T-helper 2 cell (primary cell): ENCODE results near the gene PRKAR1B.
"Not testable (repeated sequence)": the region's sequence is repeated elsewhere in the genome, so short reads cannot be mapped to it uniquely, and the experiment has no call there.

ENCODE experiments used
- DNase-seq, 5 experiments: peaks; one replicate each; pipeline versions ENCODE4 v3.0.0 to v3.0.0-alpha.2; 2012 to 2022

The PRKAR1B gene

DNA sequence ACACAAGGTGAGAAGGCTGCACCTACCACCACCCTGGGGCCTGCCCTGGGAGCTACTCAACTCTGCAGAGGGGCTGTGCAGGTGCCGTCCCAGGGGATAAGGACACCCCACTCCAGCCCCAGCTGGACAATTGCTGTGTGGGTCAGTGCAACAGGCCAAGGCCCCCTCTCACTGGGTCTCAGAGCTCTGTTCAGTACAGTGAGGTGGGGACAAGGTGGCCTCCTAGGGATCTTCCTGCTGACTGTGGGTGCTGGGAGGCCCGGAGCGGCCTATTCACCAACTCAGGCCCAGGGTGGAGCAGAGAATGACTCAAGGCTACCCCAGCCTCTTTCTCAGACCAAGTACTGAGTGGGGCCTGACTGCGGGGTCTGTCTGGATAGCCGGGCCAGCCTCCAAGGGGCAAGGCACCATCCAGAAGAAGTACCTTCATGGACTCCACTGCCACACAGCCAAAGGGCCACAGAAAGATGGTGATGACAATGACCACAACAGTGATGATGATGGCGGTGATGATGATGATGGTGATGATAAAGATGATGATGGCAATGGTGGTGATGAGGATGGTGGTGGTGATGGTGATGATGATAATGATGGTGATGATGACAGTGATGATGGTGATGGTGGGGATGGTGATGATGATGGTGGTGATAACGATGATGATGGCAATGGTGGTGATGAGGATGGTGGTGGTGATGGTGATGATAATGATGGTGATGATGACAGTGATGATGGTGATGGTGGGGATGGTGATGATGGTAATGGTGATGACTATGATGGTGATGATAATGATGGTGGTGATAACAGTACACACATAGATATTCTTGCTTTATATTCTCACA lies 60.4 kb downstream of the PRKAR1B start:
- peak in 1 of 5 experiments; percentile 57 for DNase-seq

DNA sequence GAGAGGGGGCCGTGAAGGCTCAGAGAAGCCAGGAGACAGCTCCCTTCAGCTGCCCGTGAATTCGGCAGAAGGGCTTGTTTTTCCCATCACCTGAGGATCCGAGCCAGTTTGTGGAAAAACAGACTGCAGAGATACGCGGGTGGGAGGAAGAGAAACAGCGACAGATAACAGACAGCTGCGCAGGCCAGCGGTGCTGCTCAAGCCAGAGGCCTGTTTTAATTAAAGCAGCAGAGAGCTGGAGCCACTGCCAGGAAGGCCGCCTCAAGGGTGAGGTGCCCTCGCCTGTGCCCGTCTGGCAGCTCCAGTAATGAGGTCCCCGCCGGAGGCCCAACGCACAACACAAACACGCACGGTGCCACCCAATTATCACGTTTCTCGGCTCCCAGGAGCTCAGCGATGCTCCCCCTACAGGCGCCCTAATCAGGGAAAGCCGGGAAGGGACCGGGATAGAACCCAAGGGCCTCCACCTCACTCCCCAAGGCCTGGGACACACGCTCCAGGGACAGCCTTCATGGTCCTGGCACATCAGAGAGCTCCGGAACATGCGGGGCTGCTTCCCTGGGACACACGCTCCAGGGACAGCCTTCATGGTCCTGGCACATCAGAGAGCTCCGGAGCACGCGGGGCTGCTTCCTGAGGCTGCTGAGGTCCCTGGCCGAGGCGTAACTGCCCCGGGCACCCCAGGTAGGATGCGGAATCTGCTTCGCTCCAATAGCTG lies 61.2 kb downstream of the PRKAR1B start:
- no peak for DNase-seq

DNA sequence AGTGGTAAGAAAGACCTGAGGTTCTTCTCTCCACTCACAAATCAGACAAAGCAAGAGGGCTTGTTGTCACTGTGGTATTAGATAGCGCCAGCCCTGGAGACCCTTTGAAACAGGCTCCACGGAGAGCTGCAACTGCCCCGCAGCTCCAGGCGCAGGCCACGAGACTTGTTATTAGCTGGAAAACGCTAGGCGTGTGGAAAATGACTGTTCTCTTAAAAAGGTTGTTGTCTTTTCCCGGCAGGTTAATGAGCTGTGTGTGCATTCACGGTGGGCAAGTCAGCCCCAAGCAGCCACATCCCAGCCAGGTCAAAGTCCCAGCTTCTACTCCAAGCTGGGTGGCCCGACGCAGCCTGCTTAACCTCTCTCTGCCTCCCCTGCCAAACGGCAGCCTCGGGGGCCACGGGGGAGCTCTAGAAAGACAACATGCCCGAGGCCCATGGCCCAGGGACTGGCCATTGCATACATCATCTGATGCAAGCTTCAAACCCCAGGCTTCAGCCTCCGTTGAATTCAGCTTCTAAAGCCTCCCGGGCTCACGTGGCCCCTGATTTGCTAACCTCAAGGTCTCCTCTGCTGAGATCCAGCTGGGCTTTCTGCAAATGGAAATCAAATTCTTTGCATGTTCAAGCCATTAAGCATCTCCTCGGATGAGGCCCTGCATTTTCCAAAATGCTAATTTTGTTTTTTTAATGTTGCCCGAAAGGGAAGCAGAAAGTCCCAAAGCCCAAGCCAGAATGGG lies 61.9 kb downstream of the PRKAR1B start:
- DNase-seq = no peak

DNA sequence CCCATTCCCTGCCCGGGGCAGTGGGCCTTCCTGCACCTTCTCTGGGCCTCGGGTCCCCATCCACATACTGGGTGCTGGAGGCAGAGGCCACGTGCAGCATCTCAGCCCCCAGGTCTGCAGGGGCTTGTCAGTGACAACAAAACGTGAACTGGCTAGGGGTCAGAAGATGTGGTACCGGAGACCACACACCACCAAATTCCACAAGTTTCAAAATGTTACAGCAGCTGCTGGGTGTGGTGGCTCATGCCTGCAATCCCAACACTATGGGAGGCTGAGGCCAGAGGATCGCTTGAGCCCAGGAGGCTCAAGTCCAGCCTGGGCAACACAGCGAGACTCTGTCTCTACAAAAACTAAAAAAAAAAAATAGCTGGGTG lies 62.7 kb downstream of the PRKAR1B start:
- DNase-seq = no peak

DNA sequence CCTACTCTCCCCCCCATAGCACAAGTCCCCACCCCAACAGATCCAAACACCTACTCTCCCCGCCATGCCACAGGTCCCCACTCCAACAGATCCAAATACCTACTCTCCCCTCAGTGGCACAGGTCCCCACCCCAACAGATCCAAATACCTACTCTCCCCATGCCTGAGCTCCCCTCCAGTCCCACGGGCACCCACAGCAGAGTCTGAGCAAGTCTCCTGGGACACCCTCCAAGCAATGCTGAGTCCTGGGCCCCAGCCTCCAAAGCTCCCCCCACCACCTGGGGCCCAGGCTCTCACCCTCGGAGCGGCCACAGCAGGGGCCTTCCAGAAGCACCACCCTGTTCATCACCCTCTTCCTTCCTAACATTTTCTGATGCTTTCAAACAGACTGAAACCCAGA lies 64.5 kb downstream of the PRKAR1B start:
- no peak for DNase-seq

GRCh38 chr7:659996-660395 lies 67.1 kb downstream of the PRKAR1B start:
- DNase-seq = no peak

DNA sequence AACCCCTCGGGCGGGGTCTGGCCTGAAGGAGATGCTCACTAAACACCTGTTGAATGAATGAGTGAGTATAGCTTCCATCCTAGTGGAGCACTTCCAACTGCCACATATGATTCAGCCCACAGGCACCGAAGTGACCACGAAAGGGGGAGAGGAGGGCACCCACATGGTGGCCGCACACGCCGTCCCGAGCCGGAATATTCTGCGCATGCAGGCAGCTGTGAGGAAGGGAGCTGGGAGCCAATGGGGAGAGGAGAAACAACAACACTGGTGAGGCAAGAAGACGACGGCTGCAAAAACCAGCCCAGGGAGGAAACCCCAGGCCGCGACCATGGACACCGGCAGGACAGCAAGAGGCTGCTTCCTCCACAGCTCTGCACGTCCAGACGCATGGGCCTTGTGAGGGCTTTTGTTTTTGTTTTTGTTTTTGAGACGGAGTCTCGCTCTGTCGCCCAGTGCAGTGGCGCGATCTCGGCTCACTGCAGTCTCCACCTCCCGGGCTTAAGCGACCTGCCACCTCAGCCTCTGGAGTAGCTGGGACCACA lies 67.7 kb downstream of the PRKAR1B start:
- DNase-seq = no peak

DNA sequence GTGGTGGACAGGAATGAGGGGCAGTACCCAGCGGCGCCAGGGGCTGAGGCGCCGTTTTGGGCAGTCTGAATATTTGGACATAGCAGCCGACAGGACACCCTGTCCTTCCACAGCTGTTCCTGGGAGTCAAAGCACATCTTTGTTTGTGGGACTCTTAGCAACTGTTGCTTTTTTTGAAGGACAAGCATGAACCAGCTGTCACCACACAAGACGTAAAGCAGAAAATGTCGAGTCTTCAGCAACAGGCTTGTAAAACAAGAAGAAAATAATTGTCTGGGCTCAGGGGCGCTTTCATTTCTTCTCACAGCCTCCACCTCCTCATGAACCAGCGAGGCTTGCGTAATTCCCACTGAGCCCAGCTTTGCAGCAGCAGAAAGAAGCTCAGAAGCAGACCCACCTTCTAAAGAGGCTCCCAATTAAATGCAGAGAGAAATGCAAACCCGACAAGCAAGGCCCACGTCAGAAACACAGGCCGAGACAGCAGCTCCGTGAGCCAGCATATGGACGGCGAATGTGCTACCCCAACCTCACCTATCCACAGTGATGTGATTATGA lies 69.4 kb downstream of the PRKAR1B start:
- no peak for DNase-seq

DNA sequence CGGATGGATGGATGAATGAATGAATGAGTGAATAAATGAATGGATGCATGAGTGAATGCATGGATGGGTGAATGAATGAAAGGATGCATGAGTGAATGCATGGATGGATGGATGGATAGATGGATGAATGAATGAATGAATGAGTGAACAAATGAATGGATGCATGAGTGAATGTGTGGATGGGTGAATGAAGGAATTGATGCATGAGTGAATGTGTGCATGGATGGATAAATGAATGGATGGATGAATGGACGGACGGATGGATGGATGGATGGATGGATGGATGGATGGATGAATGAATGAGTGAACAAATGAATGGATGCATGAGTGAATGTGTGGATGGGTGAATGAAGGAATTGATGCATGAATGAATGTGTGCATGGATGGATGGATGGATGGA lies 70.1 kb downstream of the PRKAR1B start:
- not testable (repeated sequence) for DNase-seq

DNA sequence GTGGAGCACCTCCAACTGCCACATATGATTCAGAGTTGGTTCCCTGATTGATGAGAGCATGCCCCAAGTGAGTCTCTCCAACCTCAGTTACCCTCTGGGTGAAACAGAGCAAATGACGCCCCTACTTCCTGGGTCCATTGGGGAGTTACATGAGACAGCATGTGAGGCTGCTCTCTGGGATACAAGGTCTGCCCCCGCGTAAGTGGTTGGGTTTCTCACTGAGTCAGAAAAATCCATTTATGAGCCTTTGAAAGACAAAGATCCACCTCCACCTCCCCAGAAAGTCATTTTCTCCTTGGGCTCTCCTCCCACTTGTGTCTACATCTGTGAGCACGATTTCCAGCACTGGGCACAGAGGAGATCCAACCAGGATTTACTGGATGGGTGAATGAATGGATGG lies 71.3 kb downstream of the PRKAR1B start:
- no peak for DNase-seq

- DNase-seq = no peak
Measured at GRCh38 chr7:653829-654764, 73.0 kb downstream of the PRKAR1B start.

- DNase-seq = no peak
Measured at GRCh38 chr7:652881-653280, 74.2 kb downstream of the PRKAR1B start.

DNA sequence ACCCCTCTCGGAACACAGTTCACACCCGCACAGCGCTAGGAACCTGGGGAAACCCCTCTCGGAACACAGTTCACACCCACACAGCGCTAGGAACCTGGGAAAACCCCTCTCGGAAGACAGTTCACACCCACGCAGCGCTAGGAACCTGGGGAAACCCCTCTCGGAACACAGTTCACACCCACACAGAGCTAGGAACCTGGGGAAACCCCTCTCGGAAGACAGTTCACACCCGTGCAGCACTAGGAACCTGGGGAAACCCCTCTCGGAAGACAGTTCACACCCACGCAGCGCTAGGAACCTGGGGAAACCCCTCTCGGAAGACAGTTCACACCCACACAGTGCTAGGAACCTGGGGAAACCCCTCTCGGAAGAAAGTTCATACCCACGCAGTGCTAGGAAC lies 74.9 kb downstream of the PRKAR1B start:
- DNase-seq = not testable (repeated sequence)

GRCh38 chr7:651032-651728 lies 75.9 kb downstream of the PRKAR1B start:
- DNase-seq = peak in 3 of 5 experiments; percentile 20 to 48 (median 29)

- DNase-seq = no peak
Measured at GRCh38 chr7:650339-651031, 76.6 kb downstream of the PRKAR1B start.

- DNase-seq = no peak
Measured at GRCh38 chr7:646951-647350, 80.1 kb downstream of the PRKAR1B start.

- DNase-seq = no peak
Measured at GRCh38 chr7:646487-646886, 80.6 kb downstream of the PRKAR1B start.

- DNase-seq = no peak
Measured at GRCh38 chr7:645606-646005, 81.5 kb downstream of the PRKAR1B start.

DNA sequence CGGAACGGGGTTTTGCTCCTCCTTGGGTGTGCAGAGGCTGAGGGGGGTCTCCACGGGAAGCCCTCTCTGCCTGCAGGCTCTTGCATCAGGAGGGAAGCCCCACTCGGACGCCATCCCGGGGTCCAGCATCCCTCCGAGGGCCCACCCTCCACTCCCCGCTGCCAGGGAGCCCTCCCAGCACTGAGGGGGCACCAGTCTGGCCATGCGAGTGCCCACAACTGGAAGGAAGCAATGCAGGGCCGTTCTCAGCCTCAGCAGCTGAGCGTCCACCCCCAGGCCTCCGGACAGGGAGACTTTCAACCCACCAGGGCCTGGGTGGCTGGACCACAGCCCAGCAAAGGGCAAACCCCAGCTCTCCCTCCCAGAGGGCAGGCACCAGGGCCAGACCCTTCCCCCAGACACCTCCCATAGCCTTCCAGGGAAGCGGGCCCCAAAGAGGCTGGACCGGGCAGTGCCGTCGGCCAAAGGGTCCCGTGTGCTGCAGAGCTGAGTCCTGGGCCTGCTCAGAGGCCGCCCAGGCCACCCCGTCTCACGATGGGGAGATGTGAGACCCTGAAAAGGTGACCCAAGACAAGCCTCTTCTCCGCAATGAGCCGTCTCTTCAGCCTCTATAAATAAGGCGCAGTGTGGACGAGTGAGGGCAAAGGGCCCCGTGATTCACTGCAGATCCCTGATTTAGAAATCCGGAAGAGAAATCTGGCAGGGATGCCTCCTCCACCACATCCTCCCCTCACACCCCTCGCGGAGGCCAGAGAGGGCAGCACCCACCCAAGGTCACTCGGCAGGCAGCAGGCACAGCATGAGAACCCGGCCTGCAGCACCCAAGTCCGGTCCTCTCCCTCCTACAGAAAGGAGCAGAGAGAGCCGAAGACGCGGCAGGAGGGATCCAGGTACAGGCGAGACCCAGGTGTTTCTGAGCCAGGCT lies 82.4 kb downstream of the PRKAR1B start:
- no peak for DNase-seq
